Right cardiac atrium (tissue), 5 donors: Measurements from ENCODE around the gene RANBP3. TPM values are rescaled to one million over a fixed set of nuclear protein-coding genes. Genes with fewer than 3 reads are reported as not detected.

Experiments
- ATAC-seq, 2 donors: fragments of 200-7000 bp; cut with Tn5 transposase; one replicate each; pipeline versions ENCODE4 v1.8.0 to v1.9.1; 2020; ENCODE audit warnings: moderate library complexity in 2 of 2, mild to moderate bottlenecking in 1 of 2
- DNase-seq, 3 donors: peaks; one replicate each; pipeline ENCODE4 v3.0.0-alpha.2; 2020
- H3K27ac ChIP-seq: one replicate; pipeline ENCODE4 v1.5.1; 2013; ENCODE audit warnings: mild to moderate bottlenecking, low read length, control low read depth, moderate library complexity
- H3K27me3 ChIP-seq: one replicate; pipeline ENCODE4 v1.6.1; 2013; ENCODE audit not compliant: control insufficient read depth, insufficient read depth
- H3K4me1 ChIP-seq: one replicate; pipeline ENCODE4 v1.6.1; 2013; ENCODE audit warnings: low read length; ENCODE audit not compliant: control insufficient read depth, insufficient read depth
- H3K4me3 ChIP-seq: one replicate; pipeline ENCODE4 v1.5.1; 2013; ENCODE audit warnings: low read length, control low read depth
- H3K9me3 ChIP-seq: one replicate; pipeline ENCODE4 v1.6.1; 2013; ENCODE audit warnings: low read length; ENCODE audit not compliant: control insufficient read depth
- WGBS: extraction: QIAGEN DNeasy Blood & Tissue Kit; methylation state at CpG from one replicate; pipeline ENCODE4 v1.1.7; 2013; 5-methylcytosine and 5-hydroxymethylcytosine counted together
- intact Hi-C, 4 donors: fragments of 100-400 bp; cut with DNase I; formaldehyde crosslinking; loops; one replicate each; pipeline versions ENCODE4 v1.11.0 to v1.14.0; 2022 to 2023
- polyA plus RNA-seq: library from polyadenylated mRNA; stranded (reverse); fragments of 200-250 nt; gene quantifications from one replicate; pipeline ENCODE4 v1.2.3, GENCODE V29; 2013
- total RNA-seq, 4 donors: library from RNA; stranded (reverse); fragmentation: NEBNext Ultra II Directional; extraction: Animal tissue kit (Norgen Biotek cat#: 25700); gene quantifications; one replicate each; pipeline ENCODE4 v1.2.1, GENCODE V29; 2021
- donor health status: healthy with polysubstance abuse.
- donor health status: DM: no; HTN: yes; CAD: no.
- donor health status: DM: no; HTN: no; CAD: no.
- donor health status: DM: no; HTN: yes; CAD: no; lungs with severe emphysema.
- donor health status: DM: yes; HTN: yes; CAD: no.

RANBP3 gene
- total and polyA plus RNA-seq, 5 donors, result 49.6 to 73.8 (median 65.4) TPM

- H3K27ac ChIP-seq, result peak overlapping the region; percentile 11
- DNase-seq (peak in 2 of 3 donors; percentile 60 to 65), ATAC-seq (peak; percentile 6 to 8)
- intact Hi-C loops, result loop anchor here in 1 of 4 donors (5.0 kb wide), 1 partner anchor 38 kb away; no protein-coding TSS in a partner anchor
- no peaks in the 10 kb centered on the region for H3K9me3 ChIP-seq
- 77% methylated on average over 22 of the region's 22 CpGs for WGBS
- H3K4me1 ChIP-seq, result peaks cover 5% of the 10 kb centered on the region
- no peak overlapping the region for H3K4me3 ChIP-seq
- H3K27me3 ChIP-seq, result no peaks in the 10 kb centered on the region
These were observed 63.6 kb downstream of the RANBP3 start for GRCh38 chr19:5914358-5914774.

GRCh38 chr19:5913739-5914357 is 64.1 kb downstream of the RANBP3 start, which contains the start of gene CAPS:
Gene CAPS (plus strand): TSS chr19:5914254. CDS start chr19:5914407, 153 bp downstream.
- ATAC-seq (peak; percentile 61 to 68), DNase-seq (peak; percentile 71 to 84 (median 79))
- H3K4me1 ChIP-seq, result peaks cover 5% of the 10 kb centered on the region
- intact Hi-C loops, result loop anchor here in 1 of 4 donors (5.0 kb wide), 1 partner anchor 38 kb away; no protein-coding TSS in a partner anchor
- peak within 1 kb of the TSS; percentile 11 for H3K27ac ChIP-seq
- H3K9me3 ChIP-seq, result no peaks in the 10 kb centered on the region
- no peaks in the 10 kb centered on the region for H3K27me3 ChIP-seq
- 82% methylated on average over 10 of the region's 10 CpGs for WGBS
- no peak within 1 kb of the TSS for H3K4me3 ChIP-seq

- 79% methylated on average over 1 of the region's 1 CpG for WGBS
- no peak for ATAC-seq
- intact Hi-C loops, result loop anchor here in 1 of 4 donors (5.0 kb wide), 1 partner anchor 41 kb away; no protein-coding TSS in a partner anchor
- Histone ChIP-seq H3K9me3 (no peaks in the 10 kb centered on the region), H3K27me3 (no peaks in the 10 kb centered on the region), H3K4me1 (peaks cover 3% of the 10 kb centered on the region), H3K27ac (no peak overlapping the region), H3K4me3 (no peak overlapping the region)
- DNase-seq, result no peak
These were observed 66.6 kb downstream of the RANBP3 start for GRCh38 chr19:5911366-5911765.

GRCh38 chr19:5910638-5910907 is 67.4 kb downstream of the RANBP3 start:
- Histone ChIP-seq H3K4me1 (no peaks in the 10 kb centered on the region), H3K27me3 (no peaks in the 10 kb centered on the region), H3K4me3 (no peak overlapping the region), H3K27ac (no peak overlapping the region), H3K9me3 (no peaks in the 10 kb centered on the region)
- 82% methylated on average over 1 of the region's 1 CpG for WGBS
- no peak for DNase-seq
- no peak for ATAC-seq
- intact Hi-C loops, result loop anchor here in 1 of 4 donors (5.0 kb wide), 1 partner anchor 42 kb away; no protein-coding TSS in a partner anchor

GRCh38 chr19:5908773-5909442 is 69.0 kb downstream of the RANBP3 start:
- no peaks in the 10 kb centered on the region for H3K27me3 ChIP-seq
- intact Hi-C loops, result loop anchor here in 1 of 4 donors (10.0 kb wide), 1 partner anchor 46 kb away; no protein-coding TSS in a partner anchor
- no peaks in the 10 kb centered on the region for H3K4me1 ChIP-seq
- no peak overlapping the region for H3K4me3 ChIP-seq
- 78% methylated on average over 14 of the region's 14 CpGs for WGBS
- no peak for ATAC-seq
- H3K9me3 ChIP-seq, result no peaks in the 10 kb centered on the region
- H3K27ac ChIP-seq, result no peak overlapping the region
- peak in 1 of 3 donors; percentile 55 for DNase-seq

GRCh38 chr19:5907241-5907640 is 70.7 kb downstream of the RANBP3 start:
- H3K9me3 ChIP-seq, result no peaks in the 10 kb centered on the region
- H3K4me1 ChIP-seq, result no peaks in the 10 kb centered on the region
- 78% methylated on average over 5 of the region's 5 CpGs for WGBS
- ATAC-seq, result no peak
- DNase-seq, result no peak
- no peaks in the 10 kb centered on the region for H3K27me3 ChIP-seq
- intact Hi-C loops, result loop anchor here in 1 of 4 donors (10.0 kb wide), 1 partner anchor 48 kb away; no protein-coding TSS in a partner anchor
- H3K27ac ChIP-seq, result no peak overlapping the region
- no peak overlapping the region for H3K4me3 ChIP-seq

- peak overlapping the region; percentile 89 for H3K4me3 ChIP-seq
- DNase-seq (peak in 2 of 3 donors; percentile 52 to 54), ATAC-seq (no peak)
- intact Hi-C loops, result loop anchor here in 1 of 4 donors (10.0 kb wide), 1 partner anchor 50 kb away; no protein-coding TSS in a partner anchor
- H3K27me3 ChIP-seq, result no peaks in the 10 kb centered on the region
- no peaks in the 10 kb centered on the region for H3K9me3 ChIP-seq
- 54% methylated on average over 31 of the region's 31 CpGs for WGBS
- H3K4me1 ChIP-seq, result no peaks in the 10 kb centered on the region
- peak overlapping the region; percentile 73 for H3K27ac ChIP-seq
These were observed 72.7 kb downstream of the RANBP3 start for GRCh38 chr19:5905114-5905778.

- WGBS, result under 1% methylated on average over 61 of the region's 61 CpGs
- intact Hi-C loops, result loop anchor here in 1 of 4 donors (10.0 kb wide), 1 partner anchor 50 kb away; no protein-coding TSS in a partner anchor
- Histone ChIP-seq H3K27ac (peak within 1 kb of the TSS; percentile 78), H3K4me3 (peak within 1 kb of the TSS; percentile 89), H3K27me3 (no peaks in the 10 kb centered on the region), H3K9me3 (no peaks in the 10 kb centered on the region), H3K4me1 (no peaks in the 10 kb centered on the region)
- DNase-seq (peak; percentile 100), ATAC-seq (peak; percentile 92)
These were observed 73.4 kb downstream of the RANBP3 start, which contains the start of gene VMAC for GRCh38 chr19:5904352-5905113. Gene VMAC (plus strand): TSS chr19:5904872. CDS start chr19:5904891, 19 bp downstream.

GRCh38 chr19:5903624-5904351 is 74.2 kb downstream of the RANBP3 start, which contains the start of gene NDUFA11:
Gene NDUFA11 (minus strand): TSS chr19:5903790. CDS start chr19:5903708, 82 bp downstream.
- Histone ChIP-seq H3K4me1 (no peaks in the 10 kb centered on the region), H3K4me3 (peak within 1 kb of the TSS; percentile 76), H3K27me3 (no peaks in the 10 kb centered on the region), H3K9me3 (no peaks in the 10 kb centered on the region), H3K27ac (peak within 1 kb of the TSS; percentile 78)
- DNase-seq, result peak; percentile 98 to 99 (median 99)
- ATAC-seq, result peak; percentile 89 to 90
- WGBS, result under 1% methylated on average over 57 of the region's 57 CpGs
- intact Hi-C loops, result loop anchor here in 1 of 4 donors (10.0 kb wide), 1 partner anchor 51 kb away; no protein-coding TSS in a partner anchor
